DOHH2 (cell line): ENCODE results near the gene PDXK.

Experiments used
- H3F3A ChIP-seq: fragments of 200-600 bp; sonication (generic), shearing (Covaris generic); 2 replicates; pipeline ENCODE4 v1.6.0; 2016; ENCODE audit warnings: antibody characterized with exemption, mild to moderate bottlenecking; ENCODE audit not compliant: control insufficient read depth, insufficient read depth
- H3K27ac ChIP-seq: fragments of 200-600 bp; sonication (generic); 2 replicates; pipeline ENCODE4 v1.5.1; 2014; ENCODE audit warnings: low read depth, mild to moderate bottlenecking, low read length, moderate library complexity
- H3K27me3 ChIP-seq: fragments of 200-600 bp; sonication (generic); 2 replicates; pipeline ENCODE4 v1.6.1; 2014; ENCODE audit warnings: mild to moderate bottlenecking, low read length, mixed read lengths; ENCODE audit not compliant: control insufficient read depth
- H3K36me3 ChIP-seq: fragments of 200-600 bp; sonication (generic); 2 replicates; pipeline ENCODE4 v1.6.1; 2014; ENCODE audit warnings: mild to moderate bottlenecking, low read length, moderate library complexity, mixed read lengths; ENCODE audit not compliant: control insufficient read depth
- H3K4me1 ChIP-seq: fragments of 200-600 bp; sonication (generic); 2 replicates; pipeline ENCODE4 v1.6.1; 2014; ENCODE audit warnings: mild to moderate bottlenecking, low read length, mixed read lengths; ENCODE audit not compliant: control insufficient read depth
- H3K4me2 ChIP-seq: fragments of 200-600 bp; sonication (generic); 2 replicates; pipeline ENCODE4 v1.6.0; 2014; ENCODE audit warnings: mild to moderate bottlenecking, low read length, moderate library complexity
- H3K4me3 ChIP-seq: fragments of 200-600 bp; sonication (generic); 2 replicates; pipeline ENCODE4 v1.5.1; 2014; ENCODE audit warnings: mild to moderate bottlenecking, low read length, mixed read lengths
- H3K79me2 ChIP-seq: fragments of 200-600 bp; sonication (generic); 2 replicates; pipeline ENCODE4 v1.6.1; 2014; ENCODE audit warnings: mild to moderate bottlenecking, low read length, mixed read lengths; ENCODE audit not compliant: control insufficient read depth
- H3K9me2 ChIP-seq: fragments of 200-600 bp; sonication (generic); replicated peaks from 2 replicates; pipeline ENCODE4 v1.6.1; 2014; ENCODE audit warnings: mild to moderate bottlenecking, low read length, mixed read lengths; ENCODE audit not compliant: control insufficient read depth
- H3K9me3 ChIP-seq: fragments of 200-600 bp; sonication (generic); 2 replicates; pipeline ENCODE4 v1.6.1; 2014; ENCODE audit warnings: antibody characterized with exemption, low read length, mixed read lengths; ENCODE audit not compliant: control insufficient read depth, insufficient read depth
- H4K20me1 ChIP-seq: fragments of 200-600 bp; sonication (generic); 2 replicates; pipeline ENCODE4 v1.6.0; 2014; ENCODE audit warnings: low read depth, mild to moderate bottlenecking, antibody characterized with exemption, low read length, moderate library complexity; ENCODE audit not compliant: control insufficient read depth, insufficient read depth
- CTCF ChIP-seq: fragments of 200-600 bp; sonication (generic); IDR thresholded peaks from one replicate; pipeline ENCODE4 v1.5.1; 2014; ENCODE audit warnings: antibody characterized with exemption, mild to moderate bottlenecking, low read depth, low read length; ENCODE audit not compliant: poor library complexity, severe bottlenecking
- EZH2phosphoT487 ChIP-seq: fragments of 200-600 bp; sonication (generic); IDR thresholded peaks from 2 replicates; pipeline ENCODE4 v1.6.1; 2017; ENCODE audit warnings: borderline replicate concordance, mild to moderate bottlenecking, antibody characterized with exemption, low read length, moderate library complexity, mixed read lengths

The PDXK gene

GRCh38 chr21:43736224-43736883 is 17.4 kb downstream of the PDXK start:
- Histone ChIP-seq H3K4me1 (no peaks in the 10 kb centered on the region), H3K4me3 (no peak overlapping the region), H3K27ac (no peak overlapping the region), H4K20me1 (0 out of 2 replicates have a peak, but pooled peaks cover 7% of the 10 kb centered on the region), H3K9me2 (no peaks in the 10 kb centered on the region), H3K9me3 (no peaks in the 10 kb centered on the region), H3K4me2 (no peak overlapping the region), H3K27me3 (no peaks in the 10 kb centered on the region), H3K79me2 (peaks cover 11% of the 10 kb centered on the region), H3K36me3 (no peaks in the 10 kb centered on the region), H3F3A (no peaks in the 10 kb centered on the region)
- TF ChIP-seq EZH2phosphoT487 (no peak), CTCF (no peak)

GRCh38 chr21:43737158-43737950 is 18.4 kb downstream of the PDXK start:
- TF ChIP-seq EZH2phosphoT487 (no peak), CTCF (no peak)
- Histone ChIP-seq H3K36me3 (no peaks in the 10 kb centered on the region), H3K9me3 (no peaks in the 10 kb centered on the region), H3F3A (no peaks in the 10 kb centered on the region), H3K4me1 (no peaks in the 10 kb centered on the region), H3K9me2 (no peaks in the 10 kb centered on the region), H3K27ac (no peak overlapping the region), H3K4me3 (no peak overlapping the region), H3K4me2 (no peak overlapping the region), H3K27me3 (no peaks in the 10 kb centered on the region), H4K20me1 (no peaks in the 10 kb centered on the region), H3K79me2 (peaks cover under 1% of the 10 kb centered on the region; the same call in 1 of the 2 replicates)

GRCh38 chr21:43739621-43740435 is 20.9 kb downstream of the PDXK start:
- H3K4me3 ChIP-seq, result no peak overlapping the region
- no peaks in the 10 kb centered on the region for H3K27me3 ChIP-seq
- H3K9me3 ChIP-seq, result no peaks in the 10 kb centered on the region
- H3F3A ChIP-seq, result no peaks in the 10 kb centered on the region
- no peak overlapping the region for H3K4me2 ChIP-seq
- no peak for TF ChIP-seq EZH2phosphoT487
- no peak for TF ChIP-seq CTCF
- no peaks in the 10 kb centered on the region for H3K4me1 ChIP-seq
- H3K36me3 ChIP-seq, result peaks cover 6% of the 10 kb centered on the region
- H4K20me1 ChIP-seq, result no peaks in the 10 kb centered on the region
- no peak overlapping the region for H3K27ac ChIP-seq
- no peaks in the 10 kb centered on the region for H3K9me2 ChIP-seq
- H3K79me2 ChIP-seq, result no peaks in the 10 kb centered on the region
